Upper lobe of right lung (tissue), 1 donor: ENCODE data around the gene DMRTC2. TPM values are rescaled to one million over a fixed set of nuclear protein-coding genes. Genes with fewer than 3 reads are reported as not detected.

Experiments used
- ATAC-seq: fragments of 200-7000 bp; cut with Tn5 transposase; one replicate; pipeline ENCODE4 v1.9.1; 2020; ENCODE audit warnings: mild to moderate bottlenecking, moderate library complexity
- DNase-seq: peaks from one replicate; pipeline ENCODE4 v3.0.0-alpha.2; 2020
- H3K27ac ChIP-seq: fragments of 200-600 bp; one replicate; pipeline ENCODE4 v1.8.0; 2022
- H3K27me3 ChIP-seq: fragments of 200-600 bp; one replicate; pipeline ENCODE4 v1.8.0; 2022; ENCODE audit warnings: mild to moderate bottlenecking
- H3K36me3 ChIP-seq: fragments of 200-600 bp; one replicate; pipeline ENCODE4 v1.8.0; 2022
- H3K4me1 ChIP-seq: fragments of 200-600 bp; one replicate; pipeline ENCODE4 v1.8.0; 2022
- H3K4me3 ChIP-seq: fragments of 200-600 bp; one replicate; pipeline ENCODE4 v1.8.0; 2022; ENCODE audit warnings: mild to moderate bottlenecking
- H3K9me3 ChIP-seq: fragments of 200-600 bp; one replicate; pipeline ENCODE4 v1.8.0; 2022
- CTCF ChIP-seq: fragments of 200-600 bp; IDR thresholded peaks from one replicate; pipeline ENCODE4 v1.8.0; 2022; ENCODE audit warnings: antibody characterized with exemption
- intact Hi-C: fragments of 100-400 bp; cut with DNase I; formaldehyde crosslinking; loops from one replicate; pipeline ENCODE4 v1.11.0; 2022
- total RNA-seq: library from RNA; stranded (reverse); fragmentation: NEBNext Ultra II Directional; extraction: Animal tissue kit (Norgen Biotek cat#: 25700); gene quantifications from one replicate; pipeline ENCODE4 v1.2.1, GENCODE V29; 2021
- donor health status: DM: no; HTN: yes; CAD: no; lungs with severe emphysema.

Gene DMRTC2
- total RNA-seq, 1 donor from 2014 or later, result not detected

DNA sequence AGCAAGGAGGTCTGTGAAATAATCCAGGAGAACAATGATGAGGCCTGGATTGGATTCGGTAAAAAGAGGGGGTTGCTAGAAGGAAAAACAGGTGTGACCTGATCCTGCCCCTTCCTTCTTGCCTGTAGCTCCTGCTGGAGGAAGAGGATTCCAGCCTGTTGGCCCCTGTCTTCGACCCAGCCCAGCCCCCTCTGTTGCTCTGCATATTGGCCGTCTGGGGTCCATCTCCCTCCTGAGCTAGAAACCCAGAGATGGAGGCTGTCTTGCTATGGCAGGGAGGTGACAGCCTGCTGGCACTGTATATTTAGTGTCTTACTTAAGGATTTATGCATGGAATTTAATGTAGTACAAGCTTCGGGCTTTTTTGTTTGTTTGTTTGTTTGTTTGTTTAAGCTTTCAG lies 6.6 kb downstream of the DMRTC2 start:
- DNase-seq, result no peak
- Histone ChIP-seq H3K9me3 (no peaks in the 10 kb centered on the region), H3K4me3 (no peak overlapping the region), H3K36me3 (no peaks in the 10 kb centered on the region), H3K27ac (no peak overlapping the region), H3K27me3 (peaks cover 15% of the 10 kb centered on the region), H3K4me1 (no peaks in the 10 kb centered on the region)
- TF ChIP-seq CTCF, result no peak
- ATAC-seq, result no peak
- intact Hi-C loops, result no loop called here

- H3K27me3 ChIP-seq, result peaks cover 15% of the 10 kb centered on the region
- ATAC-seq (no peak), DNase-seq (no peak)
- no peak for TF ChIP-seq CTCF
- no peak overlapping the region for H3K4me3 ChIP-seq
- H3K9me3 ChIP-seq, result no peaks in the 10 kb centered on the region
- no peak overlapping the region for H3K27ac ChIP-seq
- no peaks in the 10 kb centered on the region for H3K36me3 ChIP-seq
- intact Hi-C loops, result no loop called here
- H3K4me1 ChIP-seq, result no peaks in the 10 kb centered on the region
These were observed 8.5 kb downstream of the DMRTC2 start for GRCh38 chr19:41853344-41853743.

DNA sequence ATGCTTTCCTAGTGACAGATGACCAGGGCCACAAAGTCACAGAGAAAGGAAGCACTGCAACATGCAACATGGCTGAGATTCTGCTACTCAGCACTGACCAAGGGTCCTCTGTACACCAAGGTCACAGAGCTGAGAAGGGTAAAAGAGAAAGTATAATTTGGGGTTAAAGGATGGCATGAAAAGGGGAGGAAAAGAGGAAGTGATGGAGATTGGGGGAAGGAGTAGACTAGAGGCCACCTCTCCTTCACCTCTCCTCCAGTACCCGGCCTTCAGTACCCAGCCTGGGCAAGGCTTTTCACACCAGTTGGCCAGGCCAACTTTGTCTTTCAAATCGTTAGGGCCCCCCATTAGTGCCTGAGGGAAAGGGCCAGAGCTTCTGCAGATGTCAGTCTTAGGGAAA lies 8.9 kb downstream of the DMRTC2 start:
- H3K9me3 ChIP-seq, result no peaks in the 10 kb centered on the region
- peaks cover 15% of the 10 kb centered on the region for H3K27me3 ChIP-seq
- no peak overlapping the region for H3K4me3 ChIP-seq
- TF ChIP-seq CTCF, result no peak
- no peak overlapping the region for H3K27ac ChIP-seq
- DNase-seq (no peak), ATAC-seq (no peak)
- H3K36me3 ChIP-seq, result no peaks in the 10 kb centered on the region
- intact Hi-C loops, result no loop called here
- no peaks in the 10 kb centered on the region for H3K4me1 ChIP-seq

GRCh38 chr19:41859213-41859617 lies 14.4 kb downstream of the DMRTC2 start:
- Histone ChIP-seq H3K4me3 (peak overlapping the region; percentile 92), H3K27ac (peak overlapping the region; percentile 44), H3K27me3 (no peaks in the 10 kb centered on the region), H3K4me1 (peaks cover 36% of the 10 kb centered on the region), H3K36me3 (peaks cover 32% of the 10 kb centered on the region), H3K9me3 (no peaks in the 10 kb centered on the region)
- ATAC-seq (no peak), DNase-seq (no peak)
- TF ChIP-seq CTCF, result no peak
- intact Hi-C loops, result no loop called here

DNA sequence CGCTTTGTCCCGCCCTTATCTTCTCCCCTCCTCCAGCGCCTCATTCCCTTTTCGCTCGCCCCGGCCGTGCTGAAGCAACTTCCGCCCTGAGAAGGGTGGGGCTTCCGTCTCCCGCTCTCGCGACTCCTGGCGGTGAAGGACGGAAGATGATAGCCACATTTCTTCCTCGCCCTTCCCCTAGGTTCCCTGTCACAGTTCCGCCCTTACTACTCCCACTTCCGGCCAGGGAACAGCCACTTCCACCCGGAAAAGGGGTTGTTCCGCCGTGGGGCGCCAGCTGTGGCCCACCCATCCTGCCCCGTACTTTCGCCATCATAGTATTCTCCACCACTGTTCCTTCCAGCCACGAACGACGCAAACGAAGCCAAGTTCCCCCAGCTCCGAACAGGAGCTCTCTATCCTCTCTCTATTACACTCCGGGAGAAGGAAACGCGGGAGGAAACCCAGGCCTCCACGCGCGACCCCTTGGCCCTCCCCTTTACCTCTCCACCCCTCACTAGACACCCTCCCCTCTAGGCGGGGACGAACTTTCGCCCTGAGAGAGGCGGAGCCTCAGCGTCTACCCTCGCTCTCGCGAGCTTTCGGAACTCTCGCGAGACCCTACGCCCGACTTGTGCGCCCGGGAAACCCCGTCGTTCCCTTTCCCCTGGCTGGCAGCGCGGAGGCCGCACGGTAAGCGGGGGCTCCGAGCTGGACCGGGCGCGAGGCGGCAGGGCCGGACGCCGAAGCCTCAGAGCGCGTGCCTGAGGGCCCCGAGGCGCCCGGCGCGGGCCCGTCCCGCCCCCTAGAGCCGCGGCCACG lies 15.0 kb downstream of the DMRTC2 start, which contains the start of gene RPS19:
TSS of gene RPS19 (plus strand) at position 638 of the 801 bp plus-strand sequence. CDS start 520 bp downstream, outside the sequence.
- no peaks in the 10 kb centered on the region for H3K27me3 ChIP-seq
- intact Hi-C loops, result loop anchor here (10.0 kb wide), 1 partner anchor 75 kb away; no protein-coding TSS in a partner anchor
- peak; percentile 67 for TF ChIP-seq CTCF
- peak within 1 kb of the TSS; percentile 92 for H3K4me3 ChIP-seq
- DNase-seq, result peak; percentile 99
- peak within 1 kb of the TSS; percentile 92 for H3K27ac ChIP-seq
- peaks cover 38% of the 10 kb centered on the region for H3K36me3 ChIP-seq
- peaks cover 37% of the 10 kb centered on the region for H3K4me1 ChIP-seq
- peak; percentile 93 for ATAC-seq
- no peaks in the 10 kb centered on the region for H3K9me3 ChIP-seq
